ENCODE measurements around the gene TSN. TPM values are rescaled to one million over a fixed set of nuclear protein-coding genes. Genes with fewer than 3 reads are reported as not detected.

The TSN gene
- polyA plus RNA-seq, 1 of the 3 experiments (the other 2 are of a cell fraction), result 26.1 TPM

- Histone ChIP-seq H3K9me3 (no peaks in the 10 kb centered on the region), H4K20me1 (ENCODE audit: insufficient read depth) (no peaks in the 10 kb centered on the region; the same call in 1 of the 2 replicates), H3K27me3 (ENCODE audit: insufficient read depth) (no peaks in the 10 kb centered on the region), H3K4me1 (ENCODE audit: control insufficient read depth in 1 of 2, insufficient read depth in 2 of 2, low read depth in 1 of 2, low read length in 1 of 2) (peaks cover 5 to 6% of the 10 kb centered on the region in 2 experiments; a peak in 2 of 4 replicates), H3K9ac (peak overlapping the region; percentile 94), H3K9me2 (no peaks in the 10 kb centered on the region), H3K27ac (ENCODE audit: low read depth in 2 of 2, low read length in 1 of 2) (peak overlapping the region; percentile 68 to 82), H3K4me2 (peak overlapping the region; percentile 92), H3K36me3 (replicated peaks in 1 of 2; ENCODE audit: control insufficient read depth in 1 of 2, insufficient read depth in 2 of 2, low read length in 1 of 2) (peaks cover 33 to 45% of the 10 kb centered on the region in 2 experiments), H3K79me2 (ENCODE audit: insufficient read depth) (peaks cover 49% of the 10 kb centered on the region), H3F3A (replicated peaks; ENCODE audit: insufficient read depth) (no peaks in the 10 kb centered on the region), H3K4me3 (ENCODE audit: low read depth in 2 of 2, low read length in 1 of 2) (peak overlapping the region; percentile 92 to 99), H2AFZ (ENCODE audit: low read depth) (no peak overlapping the region)
- POLR2A ChIA-PET, result interaction anchor here (1.5 kb wide), 1 partner anchor 17 kb away, joined by 3 read pairs; no protein-coding TSS in a partner anchor
- DNase-seq, result peak; percentile 26
- TF ChIP-seq FOSL2 (IDR thresholded peaks at IDR 0.05; ENCODE audit: borderline replicate concordance, low read depth), result no peak
- TF ChIP-seq ELF1 (IDR thresholded peaks at IDR 0.05), result no peak
- TF ChIP-seq MAX (IDR thresholded peaks at IDR 0.05; ENCODE audit: low read depth), result no peak
- no peak for TF ChIP-seq MXI1 (IDR thresholded peaks at IDR 0.05; ENCODE audit: low read depth, low read length)
- TF ChIP-seq IRF3 (IDR thresholded peaks at IDR 0.05; ENCODE audit: low read depth, low read length), result no peak
- no peak for TF ChIP-seq FOXM1 (IDR thresholded peaks at IDR 0.05; ENCODE audit: low read depth)
- TF ChIP-seq REST (IDR thresholded peaks at IDR 0.05; ENCODE audit: low read depth, low read length), result no peak
- TF ChIP-seq TCF12 (IDR thresholded peaks at IDR 0.05), result no peak
- TF ChIP-seq RAD21 (IDR thresholded peaks at IDR 0.05; ENCODE audit: low read length), result peak; percentile 56
- TF ChIP-seq SIN3A (IDR thresholded peaks at IDR 0.05; ENCODE audit: borderline replicate concordance, low read depth, low read length), result no peak
- peak; percentile 35 for TF ChIP-seq CTCF (IDR thresholded peaks at IDR 0.05)
- no peak for TF ChIP-seq ZBTB33 (IDR thresholded peaks at IDR 0.05; ENCODE audit: borderline replicate concordance, low read depth)
- TF ChIP-seq GATA2 (CRISPR knock-in tag; IDR thresholded peaks at IDR 0.05), result no peak
- 9% methylated on average over 10 of the region's 10 CpGs for WGBS (ENCODE audit: low lambda C conversion rate)
- CTCF ChIA-PET, result interaction anchor here (0.7 to 2.6 kb wide), 8 partner anchors 8 to 334 kb away, joined by 3 to 8 read pairs (median 3); no protein-coding TSS in a partner anchor
Measured at GRCh38 chr2:121735518-121736074, 19.9 kb upstream of the TSN start.

All from SK-N-SH (cell line).